HepG2 (cell line): Measurements from ENCODE around the gene PNKD. TPM values are rescaled to one million over a fixed set of nuclear protein-coding genes. Genes with fewer than 3 reads are reported as not detected.

ENCODE experiments used
- ATAC-seq: fragments of 200-7000 bp; cut with Tn5 transposase; 3 replicates; pipeline ENCODE4 v1.9.1; 2020; ENCODE audit warnings: mild to moderate bottlenecking, moderate library complexity
- BruUV-seq: library from RNA; stranded (reverse); fragments of 400-500 nt; replicated peaks from 2 replicates; lab custom pipeline; 2021; lab: Mats Ljungman, UMichigan
- CTCF ChIA-PET: fragments of 300-600 bp; formaldehyde crosslinking; extraction: SDS; loops from one replicate; lab custom pipeline; 2021; ENCODE audit warnings: low total read pairs, inconsistent platforms, low intra/inter-chr PET ratio; lab: Yijun Ruan, JAX
- POLR2A ChIA-PET: fragments of 350-600 bp; sonication (Branson Sonifier 250); formaldehyde crosslinking; loops from one replicate; lab custom pipeline; 2020; ENCODE audit warnings: antibody characterized with exemption, inconsistent platforms; lab: Yijun Ruan, JAX
- DNase-seq: peaks from one replicate; pipeline ENCODE4 v3.0.0-alpha.2; 2015; ENCODE audit warnings: low spot score
- FAIRE-seq: peaks from 3 replicates; lab custom pipeline; 2011; peaks lifted over from hg19 to GRCh38; lab: Jason Lieb, UNC
- H2AFZ ChIP-seq: one replicate; pipeline ENCODE4 v1.6.1; 2011; ENCODE audit warnings: low read length, inconsistent platforms
- H3K27ac ChIP-seq: fragments of 300-600 bp; 3 replicates; pipeline ENCODE4 v1.8.0; 2011; ENCODE audit warnings: mixed run types, mild to moderate bottlenecking, mixed read lengths, low read length, inconsistent platforms; ENCODE audit not compliant: insufficient read depth; ENCODE audit errors: extremely low read length
- H3K27me3 ChIP-seq, 2 experiments: fragments of 200-600 bp in 1 of 2; 2 replicates in 1 of 2; 3 replicates in 1 of 2; pipeline versions ENCODE4 v1.6.0 to v1.8.0; 2011; ENCODE audit warnings: low read length in 2 of 2, mild to moderate bottlenecking in 2 of 2, moderate library complexity in 2 of 2, inconsistent platforms in 1 of 2; ENCODE audit not compliant: insufficient read depth in 2 of 2, control insufficient read depth in 1 of 2
- H3K36me3 ChIP-seq, 2 experiments: fragments of 200-600 bp in 1 of 2; replicated peaks in 1 of 2; 2 replicates in 1 of 2; 3 replicates in 1 of 2; pipeline versions ENCODE4 v1.5.1 to v1.8.0; 2011; ENCODE audit warnings: low read length in 2 of 2, inconsistent platforms in 1 of 2; ENCODE audit not compliant: insufficient read depth in 2 of 2, control insufficient read depth in 1 of 2
- H3K4me1 ChIP-seq: 2 replicates; pipeline ENCODE4 v1.5.1; 2012; ENCODE audit warnings: low read length, inconsistent platforms; ENCODE audit not compliant: insufficient read depth
- H3K4me2 ChIP-seq: 2 replicates; pipeline ENCODE4 v1.6.0; 2011; ENCODE audit warnings: low read depth, low read length, inconsistent platforms
- H3K4me3 ChIP-seq, 3 experiments: fragments of 200-600 bp in 1 of 3; sonication (generic), shearing (Covaris generic) in 1 of 3; replicated peaks in 1 of 3; 2 replicates each; pipeline ENCODE4 v1.5.1; 2011 to 2016; ENCODE audit warnings: low read length in 3 of 3, inconsistent platforms in 2 of 3, low read depth in 2 of 3, mild to moderate bottlenecking in 2 of 3, control low read depth in 1 of 3, mixed read lengths in 1 of 3; ENCODE audit not compliant: insufficient read depth in 1 of 3
- H3K79me2 ChIP-seq: one replicate; pipeline ENCODE4 v1.6.1; 2011; ENCODE audit warnings: low read length, inconsistent platforms; ENCODE audit not compliant: insufficient read depth
- H3K9ac ChIP-seq: 2 replicates; pipeline ENCODE4 v1.6.0; 2011; ENCODE audit warnings: mild to moderate bottlenecking, low read depth, low read length, inconsistent platforms; ENCODE audit not compliant: insufficient read depth
- H3K9me3 ChIP-seq: 2 replicates; pipeline ENCODE4 v1.5.1; 2012; ENCODE audit warnings: mild to moderate bottlenecking, low read length
- H4K20me1 ChIP-seq: 2 replicates; pipeline ENCODE4 v1.6.0; 2011; ENCODE audit warnings: inconsistent platforms, mild to moderate bottlenecking, low read length, moderate library complexity; ENCODE audit not compliant: insufficient read depth
- CEBPG ChIP-seq: IDR thresholded peaks from 2 replicates; pipeline ENCODE4 v1.6.1; 2016
- FOXK2 ChIP-seq: fragments of 450-650 bp; IDR thresholded peaks from 2 replicates; pipeline ENCODE4 v1.6.1; 2016
- JUND ChIP-seq: sonication (generic); formaldehyde crosslinking; IDR thresholded peaks from 2 replicates; pipeline ENCODE4 v1.8.0; 2022; ENCODE audit warnings: mild to moderate bottlenecking, missing genetic modification reagents
- KLF6 ChIP-seq: IDR thresholded peaks from 2 replicates; pipeline ENCODE4 v1.8.0; 2016; ENCODE audit warnings: missing biosample characterization, missing genetic modification reagents
- MBD4 ChIP-seq: IDR thresholded peaks from 2 replicates; pipeline ENCODE4 v1.6.1; 2012; ENCODE audit warnings: low read length, inconsistent platforms, borderline replicate concordance
- MXI1 ChIP-seq: IDR thresholded peaks from 3 replicates; pipeline ENCODE4 v1.6.1; 2012; ENCODE audit warnings: low read depth, low read length, inconsistent platforms, borderline replicate concordance
- NCOR1 ChIP-seq: fragments of 200-600 bp; sonication (generic); IDR thresholded peaks from 2 replicates; pipeline ENCODE4 v1.7.0; 2017; ENCODE audit warnings: antibody characterized with exemption, low read length, borderline replicate concordance
- NRL ChIP-seq: sonication (generic); formaldehyde crosslinking; IDR thresholded peaks from 2 replicates; pipeline ENCODE4 v1.5.0; 2020; ENCODE audit warnings: missing genetic modification reagents, mild to moderate bottlenecking, moderate library complexity, borderline replicate concordance
- POLR2AphosphoS2 ChIP-seq: IDR thresholded peaks from 2 replicates; pipeline ENCODE4 v1.6.1; 2011; ENCODE audit warnings: low read depth, low read length, improper control_type of control experiment
- ZBTB38 ChIP-seq: sonication (generic); formaldehyde crosslinking; IDR thresholded peaks from 2 replicates; pipeline ENCODE4 v1.5.1; 2020; ENCODE audit warnings: mild to moderate bottlenecking, missing genetic modification reagents
- ZBTB43 ChIP-seq: sonication (generic); formaldehyde crosslinking; conservative IDR thresholded peaks from 2 replicates; pipeline ENCODE4 v1.4.0; 2020; ENCODE audit warnings: missing genetic modification reagents
- ZMYM3 ChIP-seq: sonication (generic); formaldehyde crosslinking; IDR thresholded peaks from 2 replicates; pipeline ENCODE4 v1.5.1; 2020; ENCODE audit warnings: mild to moderate bottlenecking, missing genetic modification reagents
- ZNF138 ChIP-seq: sonication (generic); formaldehyde crosslinking; IDR thresholded peaks from 2 replicates; pipeline ENCODE4 v1.5.0; 2020; ENCODE audit warnings: mild to moderate bottlenecking, low read depth, missing genetic modification reagents
- ZNF253 ChIP-seq: sonication (generic); formaldehyde crosslinking; IDR thresholded peaks from 2 replicates; pipeline ENCODE4 v1.8.0; 2022; ENCODE audit warnings: mild to moderate bottlenecking, missing genetic modification reagents, borderline replicate concordance
- ZNF766 ChIP-seq: sonication (generic); formaldehyde crosslinking; IDR thresholded peaks from 2 replicates; pipeline ENCODE4 v1.5.0; 2020; ENCODE audit warnings: missing genetic modification reagents, borderline replicate concordance
- WGBS: methylation state at CpG from one replicate; pipeline ENCODE4 v1.1.6; 2017; ENCODE audit warnings: low lambda C conversion rate; 5-methylcytosine and 5-hydroxymethylcytosine counted together
- in situ Hi-C: cut with HindIII; loops from 2 replicates; pipeline ENCODE4 v1.10.0; 2017; ENCODE audit warnings: low pct_unique_long_range_greater_than_20kb; ENCODE audit not compliant: extremely low pct_ligation_motif_present
- intact Hi-C: fragments of 100-400 bp; cut with micrococcal nuclease; formaldehyde crosslinking; loops from one replicate; pipeline ENCODE4 v1.10.0; 2022; ENCODE audit not compliant: unreplicated experiment
- polyA plus RNA-seq, 8 experiments: library from polyadenylated mRNA; depleted of rRNA in 3 of 8; stranded (reverse) in 7 of 8; unstranded in 1 of 8; fragments of >200 nt; fragmentation: Illumina TruSeq in 4 of 8; extraction: Trizol in 4 of 8; gene quantifications; 2 replicates each; pipeline versions ENCODE4 v1.2.1 to v1.2.3, GENCODE V29; 2011 to 2016; ENCODE audit warnings: low read depth in 4 of 8, missing spikeins in 1 of 8, mixed read lengths in 1 of 8; ENCODE audit not compliant: insufficient read depth in 1 of 8
- total RNA-seq, 5 experiments: library from RNA; depleted of rRNA; stranded (reverse); fragments of >200 nt; fragmentation: Illumina TruSeq; extraction: Trizol; gene quantifications; 2 replicates each; pipeline ENCODE4 v1.2.3, GENCODE V29; 2016; ENCODE audit warnings: low read depth in 1 of 5
- TF ChIP-seq, protein P1 (sequence below): sonication (generic); formaldehyde crosslinking; IDR thresholded peaks from 2 replicates; pipeline ENCODE4 v1.4.0; 2020; ENCODE audit warnings: mild to moderate bottlenecking, low read depth, missing genetic modification reagents
- TF ChIP-seq, protein P2 (sequence below): sonication (generic); formaldehyde crosslinking; IDR thresholded peaks from 2 replicates; pipeline ENCODE4 v1.8.0; 2022; ENCODE audit warnings: mild to moderate bottlenecking, missing genetic modification reagents; ENCODE audit not compliant: insufficient replicate concordance

Gene PNKD
- total and polyA plus RNA-seq, 2 of the 13 experiments (the other 11 are each of a cell fraction or from before 2014, with no cell fraction given), result 55.9 to 80.4 TPM

DNA sequence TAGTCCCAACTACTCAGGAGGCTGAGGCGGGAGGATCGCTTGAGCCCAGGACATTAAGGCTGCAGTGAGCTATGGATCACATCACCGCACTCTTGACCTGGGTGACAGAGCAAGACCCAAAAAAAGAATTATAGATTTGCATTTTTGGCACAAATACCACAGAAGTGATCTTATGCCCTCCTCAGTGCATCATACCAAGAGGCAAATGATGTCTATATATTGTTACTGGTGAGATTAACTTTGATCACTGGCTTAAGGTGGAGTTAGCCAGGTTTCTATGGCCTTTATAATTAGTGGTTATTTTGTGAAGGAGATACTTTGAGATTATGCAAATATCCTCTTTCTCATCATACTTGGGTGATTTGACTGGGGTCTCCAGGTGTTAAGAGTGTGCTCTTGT, 64.2 kb downstream of the PNKD start:
- peaks cover 3% of the 10 kb centered on the region for H3K79me2 ChIP-seq
- CTCF ChIA-PET, result no interaction called here
- POLR2A ChIA-PET, result interaction anchor here (3.9 kb wide), 1 partner anchor 11 kb away, joined by 15 read pairs; no protein-coding TSS in a partner anchor
- BruUV-seq, result no TSS peak
- no peaks in the 10 kb centered on the region for H3K27me3 ChIP-seq
- intact Hi-C loops, result no loop called here
- FAIRE-seq, result no peak
- H3K27ac ChIP-seq, result no peak overlapping the region
- H4K20me1 ChIP-seq, result no peaks in the 10 kb centered on the region
- 94% methylated on average over 3 of the region's 3 CpGs for WGBS
- peaks cover 27% of the 10 kb centered on the region for H3K4me1 ChIP-seq
- TF ChIP-seq, protein P1, sequence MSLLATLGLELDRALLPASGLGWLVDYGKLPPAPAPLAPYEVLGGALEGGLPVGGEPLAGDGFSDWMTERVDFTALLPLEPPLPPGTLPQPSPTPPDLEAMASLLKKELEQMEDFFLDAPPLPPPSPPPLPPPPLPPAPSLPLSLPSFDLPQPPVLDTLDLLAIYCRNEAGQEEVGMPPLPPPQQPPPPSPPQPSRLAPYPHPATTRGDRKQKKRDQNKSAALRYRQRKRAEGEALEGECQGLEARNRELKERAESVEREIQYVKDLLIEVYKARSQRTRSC (CRISPR knock-in tag), result no peak
- TF ChIP-seq MBD4, result no peak
- TF ChIP-seq POLR2AphosphoS2, result no peak
- TF ChIP-seq ZNF766, result no peak
- TF ChIP-seq NCOR1, result no peak
- no peak for TF ChIP-seq ZNF138 (CRISPR knock-in tag)
- no peak for TF ChIP-seq KLF6 (CRISPR knock-in tag)
- H3K4me2 ChIP-seq, result no peak overlapping the region
- ATAC-seq, result no peak
- H3K4me3 ChIP-seq, result no peak overlapping the region
- in situ Hi-C loops, result no loop called here
- 0 out of 5 replicates have a peak, but pooled peaks cover 0 to 3% of the 10 kb centered on the region in 2 experiments for H3K36me3 ChIP-seq
- H3K9ac ChIP-seq, result no peak overlapping the region
- H2AFZ ChIP-seq, result no peak overlapping the region
- no peak for DNase-seq
- H3K9me3 ChIP-seq, result no peaks in the 10 kb centered on the region

DNA sequence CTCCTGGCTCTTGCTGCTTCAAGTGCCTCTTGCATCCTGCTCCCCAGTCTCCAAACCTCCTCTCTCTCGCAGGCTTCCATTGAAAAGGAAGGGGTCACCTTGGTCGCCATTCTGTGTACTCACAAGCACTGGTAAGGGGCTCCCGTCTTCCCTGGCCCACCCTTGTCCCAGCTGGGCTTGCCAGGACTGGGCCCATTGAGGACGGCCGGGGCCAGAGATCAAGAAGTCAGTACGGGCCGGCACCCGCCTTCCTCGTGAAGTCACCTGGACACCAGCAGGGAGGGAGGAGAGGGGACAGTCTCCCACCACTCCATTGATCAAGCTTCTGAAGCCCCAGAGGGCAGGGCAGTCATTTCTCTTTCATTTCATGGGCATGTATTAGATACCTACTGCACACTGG, 70.3 kb downstream of the PNKD start:
- no peak overlapping the region for H3K4me3 ChIP-seq
- no peaks in the 10 kb centered on the region for H4K20me1 ChIP-seq
- no peak for TF ChIP-seq FOXK2
- no peak for TF ChIP-seq ZMYM3 (CRISPR knock-in tag)
- TF ChIP-seq MXI1, result no peak
- TF ChIP-seq ZNF253 (CRISPR knock-in tag), result no peak
- TF ChIP-seq ZBTB38 (CRISPR knock-in tag), result no peak
- no peak for TF ChIP-seq ZBTB43 (CRISPR knock-in tag)
- TF ChIP-seq, protein P2, sequence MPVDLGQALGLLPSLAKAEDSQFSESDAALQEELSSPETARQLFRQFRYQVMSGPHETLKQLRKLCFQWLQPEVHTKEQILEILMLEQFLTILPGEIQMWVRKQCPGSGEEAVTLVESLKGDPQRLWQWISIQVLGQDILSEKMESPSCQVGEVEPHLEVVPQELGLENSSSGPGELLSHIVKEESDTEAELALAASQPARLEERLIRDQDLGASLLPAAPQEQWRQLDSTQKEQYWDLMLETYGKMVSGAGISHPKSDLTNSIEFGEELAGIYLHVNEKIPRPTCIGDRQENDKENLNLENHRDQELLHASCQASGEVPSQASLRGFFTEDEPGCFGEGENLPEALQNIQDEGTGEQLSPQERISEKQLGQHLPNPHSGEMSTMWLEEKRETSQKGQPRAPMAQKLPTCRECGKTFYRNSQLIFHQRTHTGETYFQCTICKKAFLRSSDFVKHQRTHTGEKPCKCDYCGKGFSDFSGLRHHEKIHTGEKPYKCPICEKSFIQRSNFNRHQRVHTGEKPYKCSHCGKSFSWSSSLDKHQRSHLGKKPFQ (CRISPR knock-in tag), result no peak
- TF ChIP-seq NRL (CRISPR knock-in tag), result no peak
- no peak for TF ChIP-seq CEBPG (CRISPR knock-in tag)
- TF ChIP-seq JUND (CRISPR knock-in tag), result no peak
- ATAC-seq (no peak), FAIRE-seq (no peak), DNase-seq (no peak)
- H3K27me3 ChIP-seq, result no peaks in the 10 kb centered on the region
- no TSS peak for BruUV-seq
- no peak overlapping the region for H2AFZ ChIP-seq
- in situ Hi-C loops (no loop called here), intact Hi-C loops (no loop called here)
- peaks cover 10 to 11% of the 10 kb centered on the region in 2 experiments for H3K36me3 ChIP-seq
- H3K9me3 ChIP-seq, result no peaks in the 10 kb centered on the region
- H3K9ac ChIP-seq, result no peak overlapping the region
- WGBS, result 99% methylated on average over 9 of the region's 9 CpGs
- POLR2A ChIA-PET, result interaction anchor here (3.4 kb wide), 1 partner anchor 18 kb away, joined by 10 read pairs; no protein-coding TSS in a partner anchor
- CTCF ChIA-PET, result no interaction called here
- H3K4me2 ChIP-seq, result no peak overlapping the region
- H3K27ac ChIP-seq, result no peak overlapping the region
- no peaks in the 10 kb centered on the region for H3K79me2 ChIP-seq
- no peaks in the 10 kb centered on the region for H3K4me1 ChIP-seq
